Mesodermal cell (in vitro differentiated cells): ENCODE data around the gene MAP3K13.
A peak's percentile ranks its signal among the peaks of the same experiment; 100 is the strongest.

Source experiments
- H3K27ac ChIP-seq: 2 replicates; pipeline ENCODE4 v1.7.0; 2013; ENCODE audit warnings: mild to moderate bottlenecking, low read depth, low read length, moderate library complexity; ENCODE audit not compliant: severe bottlenecking
- H3K36me3 ChIP-seq: 2 replicates; pipeline ENCODE4 v1.7.1; 2013; ENCODE audit warnings: mild to moderate bottlenecking, low read length, moderate library complexity; ENCODE audit not compliant: control insufficient read depth, insufficient read depth
- H3K4me1 ChIP-seq: one replicate; pipeline ENCODE4 v1.7.1; 2013; ENCODE audit warnings: mild to moderate bottlenecking, low read length; ENCODE audit not compliant: insufficient read depth, control insufficient read depth, poor library complexity, severe bottlenecking
- H3K4me3 ChIP-seq: 2 replicates; pipeline ENCODE4 v1.7.0; 2013; ENCODE audit warnings: low read length, control low read depth, mild to moderate bottlenecking; ENCODE audit not compliant: insufficient read depth, poor library complexity, severe bottlenecking; ENCODE audit errors: extremely low read depth
- H3K9me3 ChIP-seq: 2 replicates; pipeline ENCODE4 v1.7.1; 2013; ENCODE audit warnings: mild to moderate bottlenecking, low read length, moderate library complexity; ENCODE audit not compliant: control insufficient read depth
- WGBS, 2 experiments: methylation state at CpG; one replicate each; pipeline ENCODE4 v1.1.5; 2013; ENCODE audit warnings: missing lambda C conversion rate in 2 of 2; ENCODE audit not compliant: insufficient coverage in 2 of 2; 5-methylcytosine and 5-hydroxymethylcytosine counted together

The MAP3K13 gene

DNA sequence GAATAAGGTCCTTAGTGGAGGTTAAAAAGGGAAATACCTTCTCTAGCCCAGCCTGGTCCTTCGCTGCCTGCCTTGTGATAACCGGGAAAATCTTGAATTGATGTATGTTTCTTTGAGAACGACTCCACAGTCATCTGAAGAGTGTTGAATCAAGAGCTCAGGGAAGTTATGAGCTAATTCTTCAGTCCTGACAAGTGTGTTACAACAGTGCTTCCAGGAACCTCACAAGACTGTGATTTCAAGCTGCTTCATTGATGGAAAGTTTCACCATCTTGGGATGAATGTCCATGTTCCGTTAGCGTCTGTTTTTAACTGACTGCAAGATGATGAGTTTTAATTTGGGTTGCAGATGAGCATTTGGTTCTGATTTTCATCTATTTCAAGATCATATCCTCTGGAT is 123.5 kb downstream of the MAP3K13 start:
- Histone ChIP-seq H3K36me3 (peaks cover 12% of the 10 kb centered on the region), H3K9me3 (no peaks in the 10 kb centered on the region), H3K4me1 (no peaks in the 10 kb centered on the region), H3K4me3 (no peak overlapping the region), H3K27ac (no peak overlapping the region)
- 91 to 100% methylated on average over 3 to 5 of the region's 5 CpGs for WGBS, 2 experiments

DNA sequence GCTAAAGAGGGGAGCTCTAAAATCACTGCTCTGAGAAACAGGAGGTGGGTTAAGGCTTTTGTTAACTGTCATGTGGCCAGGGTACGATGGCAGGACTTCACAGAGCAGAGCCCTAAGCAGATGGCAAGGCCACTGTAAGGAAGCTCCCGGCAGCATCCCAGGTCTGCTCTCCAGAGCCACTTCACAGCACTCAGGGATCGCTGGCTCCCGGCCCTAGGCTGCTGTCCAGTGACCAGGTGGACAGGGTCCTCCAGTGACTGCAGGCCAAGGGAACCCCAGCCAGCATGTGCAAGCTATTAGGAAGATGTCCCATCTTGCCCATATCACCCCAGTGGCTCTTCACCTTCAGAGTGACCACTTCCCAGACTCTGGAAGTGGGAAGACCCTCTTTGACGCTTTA is 125.5 kb downstream of the MAP3K13 start:
- 94 to 96% methylated on average over 5 of the region's 5 CpGs for WGBS, 2 experiments
- Histone ChIP-seq H3K36me3 (peaks cover 23% of the 10 kb centered on the region), H3K27ac (no peak overlapping the region)

DNA sequence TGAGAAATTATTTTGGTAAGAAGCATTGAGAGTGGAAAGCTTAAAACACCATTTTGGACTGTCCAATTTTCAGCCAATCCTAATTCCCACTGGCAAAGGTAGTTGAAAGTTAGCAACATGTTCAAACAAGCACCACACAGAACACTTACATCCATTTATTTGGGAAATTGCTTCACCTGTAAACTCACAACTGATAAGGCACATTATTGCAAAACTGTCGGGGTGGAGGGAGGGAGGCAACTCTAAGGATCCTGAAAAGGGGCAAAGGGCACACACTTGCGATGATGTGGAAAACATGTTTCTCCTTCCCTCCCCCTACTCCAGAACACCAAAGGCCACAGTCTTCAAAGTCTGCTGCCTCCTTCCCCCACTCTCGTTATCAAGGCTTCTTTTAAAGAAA is 126.5 kb downstream of the MAP3K13 start:
- Histone ChIP-seq H3K27ac (no peak overlapping the region), H3K4me1 (no peaks in the 10 kb centered on the region), H3K9me3 (no peaks in the 10 kb centered on the region), H3K36me3 (peaks cover 33% of the 10 kb centered on the region), H3K4me3 (no peak overlapping the region)
- 95 to 100% methylated on average over 1 to 2 of the region's 3 CpGs for WGBS, 2 experiments

More for the DNA sequence above, 125.5 kb downstream of the MAP3K13 start:
- Histone ChIP-seq H3K4me1 (no peaks in the 10 kb centered on the region), H3K9me3 (no peaks in the 10 kb centered on the region), H3K4me3 (no peak overlapping the region)

DNA sequence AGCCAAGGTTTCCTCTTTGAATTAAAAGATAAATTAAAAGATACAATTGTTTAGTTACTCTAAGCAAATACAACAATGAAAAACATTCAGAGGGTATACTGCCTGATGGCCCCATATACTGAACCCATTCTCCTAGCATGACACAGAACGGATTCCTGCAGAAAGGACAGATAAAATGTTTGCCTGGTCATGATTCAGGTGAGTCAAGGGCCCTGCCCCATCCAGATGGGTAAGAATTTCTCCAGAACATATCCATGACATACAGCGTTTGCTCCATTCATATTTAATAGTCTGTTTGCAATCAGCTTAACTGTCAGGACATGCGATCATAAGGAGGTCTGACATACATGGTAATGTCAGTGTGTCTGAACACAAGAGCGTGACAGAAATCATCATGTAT is 127.3 kb downstream of the MAP3K13 start:
- H3K36me3 ChIP-seq, result peaks cover 41% of the 10 kb centered on the region
- 95 to 98% methylated on average over 3 of the region's 4 CpGs for WGBS, 2 experiments
- H3K4me3 ChIP-seq, result no peak overlapping the region
- H3K9me3 ChIP-seq, result no peaks in the 10 kb centered on the region
- H3K27ac ChIP-seq, result no peak overlapping the region
- H3K4me1 ChIP-seq, result no peaks in the 10 kb centered on the region

DNA sequence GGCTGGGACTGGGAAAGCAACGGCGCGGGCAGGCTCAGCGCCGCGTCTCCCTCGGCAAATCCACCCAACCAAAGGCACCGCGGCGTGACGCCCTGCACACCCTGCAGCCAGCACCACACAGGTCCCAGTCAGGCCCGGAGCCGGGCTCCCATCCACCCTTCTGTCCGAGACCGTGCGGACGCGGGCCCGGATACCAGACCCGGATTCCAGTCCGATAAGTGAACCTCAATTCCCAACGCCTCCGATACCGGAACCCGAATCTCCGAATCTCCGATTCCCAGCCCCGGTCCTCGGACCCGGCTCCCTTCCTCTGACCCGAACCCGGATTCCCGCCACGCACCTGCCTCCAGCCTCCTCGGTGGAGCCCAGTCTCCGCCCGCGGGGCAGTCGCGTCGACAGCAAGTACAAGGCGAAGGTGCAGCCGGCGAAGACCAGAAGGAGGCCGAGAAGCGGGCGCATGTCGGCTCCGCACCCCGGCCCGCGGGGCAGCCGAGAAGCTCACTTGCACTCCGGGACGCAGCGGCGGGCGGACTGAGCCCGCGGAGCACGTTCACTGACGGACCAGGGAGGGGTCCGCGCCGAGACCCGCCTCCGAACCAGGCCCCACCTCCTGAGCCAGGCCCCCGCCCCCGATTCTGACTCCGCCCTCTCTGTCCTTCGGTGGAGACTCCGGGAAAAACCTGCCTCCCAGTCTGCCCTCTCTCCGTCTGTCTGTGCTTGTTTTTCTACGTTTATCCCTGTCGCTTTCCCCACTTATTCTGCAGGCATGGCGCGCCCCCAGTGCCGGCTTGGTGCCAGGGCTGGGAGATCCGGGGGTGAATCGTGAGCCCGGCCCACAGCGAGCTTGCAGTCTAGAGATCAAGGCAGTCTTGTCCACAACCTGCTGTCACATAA is 135.8 kb downstream of the MAP3K13 start, which contains the start of gene TMEM41A:
TSS of gene TMEM41A (minus strand) at position 533 of the 894 bp plus-strand sequence. CDS start at position 459, 74 bp downstream.
- WGBS, 2 experiments, result 1% methylated on average over 72 to 78 of the region's 82 CpGs
- H3K4me1 ChIP-seq, result no peaks in the 10 kb centered on the region
- H3K9me3 ChIP-seq, result peaks cover 6% of the 10 kb centered on the region
- peak within 1 kb of the TSS; percentile 83 for H3K27ac ChIP-seq
- peak within 1 kb of the TSS; percentile 94 for H3K4me3 ChIP-seq
- H3K36me3 ChIP-seq, result peaks cover 31% of the 10 kb centered on the region

DNA sequence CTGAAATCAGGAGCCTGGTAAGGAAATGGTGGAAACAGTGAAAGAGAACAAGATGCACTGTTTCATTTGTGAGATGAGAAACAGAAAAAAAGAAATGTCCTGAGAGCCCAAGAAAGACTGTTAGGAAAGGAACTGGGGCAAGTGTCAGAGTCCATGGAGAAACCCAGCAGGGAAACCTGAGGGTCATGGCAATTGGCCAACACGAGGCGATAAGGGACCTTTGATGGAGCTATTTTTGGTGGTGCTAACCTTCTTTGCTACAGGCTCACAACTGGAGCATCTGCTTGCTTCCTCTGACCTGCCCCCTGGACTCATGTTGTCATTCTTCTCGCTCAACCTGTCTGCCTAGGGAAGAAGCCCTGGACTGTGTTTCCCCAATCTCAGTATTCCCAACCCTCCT is 140.1 kb downstream of the MAP3K13 start:
- no peaks in the 10 kb centered on the region for H3K36me3 ChIP-seq
- no peak overlapping the region for H3K4me3 ChIP-seq
- WGBS, 2 experiments, result 85 to 94% methylated on average over 1 to 3 of the region's 3 CpGs
- H3K27ac ChIP-seq, result no peak overlapping the region
- H3K4me1 ChIP-seq, result no peaks in the 10 kb centered on the region
- H3K9me3 ChIP-seq, result peaks cover 6% of the 10 kb centered on the region

DNA sequence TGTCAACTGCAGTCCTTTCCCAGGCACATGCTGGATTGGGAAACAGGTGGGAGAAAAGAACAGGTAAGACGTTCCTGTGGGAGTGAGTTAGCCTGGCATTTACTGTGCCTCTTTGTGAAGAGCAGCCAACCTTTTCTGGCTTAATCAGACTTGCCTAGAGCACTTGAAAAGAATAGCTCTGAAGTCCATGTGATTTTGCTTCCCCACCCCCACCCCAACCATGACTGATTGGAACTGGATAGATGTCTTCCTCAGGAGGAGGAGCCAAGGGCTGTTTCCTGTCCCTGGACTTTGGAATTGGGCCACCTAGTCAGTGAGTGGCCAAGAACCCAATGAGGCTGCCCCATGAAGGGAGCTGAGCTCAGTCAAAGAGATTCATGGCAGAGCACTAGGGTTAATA is 140.6 kb downstream of the MAP3K13 start:
- H3K9me3 ChIP-seq, result peaks cover 6% of the 10 kb centered on the region
- no peaks in the 10 kb centered on the region for H3K36me3 ChIP-seq
- WGBS, 2 experiments, result 100% methylated on average over 1 of the region's 1 CpG
- no peak overlapping the region for H3K4me3 ChIP-seq
- no peak overlapping the region for H3K27ac ChIP-seq
- no peaks in the 10 kb centered on the region for H3K4me1 ChIP-seq

DNA sequence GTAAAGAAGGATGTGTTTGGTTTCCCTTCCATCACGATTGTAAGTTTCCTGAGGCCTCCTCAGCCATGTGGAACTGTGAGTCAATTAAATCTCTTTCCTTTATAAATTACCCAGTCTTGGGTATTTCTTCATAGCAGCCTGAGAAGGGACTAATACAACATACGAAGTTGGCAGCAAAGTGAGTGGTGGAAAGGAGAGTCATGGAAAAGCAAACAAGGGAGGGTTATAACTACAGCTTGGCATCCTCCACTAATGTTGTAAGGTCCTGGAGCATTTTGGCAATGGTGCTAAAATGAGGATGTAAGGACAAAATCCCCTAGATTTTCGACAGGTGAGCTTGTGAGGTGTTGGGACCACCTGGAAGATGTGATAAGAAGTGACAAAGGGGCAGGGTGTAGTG is 141.7 kb downstream of the MAP3K13 start:
- H3K4me3 ChIP-seq, result no peak overlapping the region
- WGBS, 2 experiments, result 93% methylated on average over 2 of the region's 3 CpGs; no CpG with 5 or more reads in 1 of the 2 experiments
- no peaks in the 10 kb centered on the region for H3K4me1 ChIP-seq
- no peaks in the 10 kb centered on the region for H3K9me3 ChIP-seq
- H3K36me3 ChIP-seq, result no peaks in the 10 kb centered on the region
- no peak overlapping the region for H3K27ac ChIP-seq

DNA sequence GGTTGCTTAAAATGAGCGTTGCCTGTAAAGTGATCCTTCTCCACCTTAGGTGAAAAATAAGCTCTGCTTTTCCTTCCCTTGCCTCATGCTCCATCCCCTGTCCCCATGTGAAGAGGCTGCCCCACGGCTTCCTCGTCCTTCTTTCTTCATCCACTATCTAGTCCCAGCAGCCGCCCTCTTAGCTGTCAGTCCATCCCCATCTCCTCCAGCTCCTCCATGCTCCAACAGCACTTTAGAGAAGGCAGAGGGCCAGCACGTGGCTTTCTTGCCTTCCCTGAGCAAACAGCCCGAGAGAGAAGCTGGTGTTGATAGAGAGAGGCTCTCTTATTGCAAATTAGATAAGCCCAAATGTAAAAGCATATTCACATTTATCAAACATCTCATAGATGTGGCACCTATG is 144.9 kb downstream of the MAP3K13 start:
- Histone ChIP-seq H3K4me3 (no peak overlapping the region), H3K9me3 (no peaks in the 10 kb centered on the region), H3K4me1 (no peaks in the 10 kb centered on the region), H3K27ac (no peak overlapping the region), H3K36me3 (no peaks in the 10 kb centered on the region)
- WGBS, 2 experiments, result 83 to 89% methylated on average over 4 of the region's 6 CpGs

DNA sequence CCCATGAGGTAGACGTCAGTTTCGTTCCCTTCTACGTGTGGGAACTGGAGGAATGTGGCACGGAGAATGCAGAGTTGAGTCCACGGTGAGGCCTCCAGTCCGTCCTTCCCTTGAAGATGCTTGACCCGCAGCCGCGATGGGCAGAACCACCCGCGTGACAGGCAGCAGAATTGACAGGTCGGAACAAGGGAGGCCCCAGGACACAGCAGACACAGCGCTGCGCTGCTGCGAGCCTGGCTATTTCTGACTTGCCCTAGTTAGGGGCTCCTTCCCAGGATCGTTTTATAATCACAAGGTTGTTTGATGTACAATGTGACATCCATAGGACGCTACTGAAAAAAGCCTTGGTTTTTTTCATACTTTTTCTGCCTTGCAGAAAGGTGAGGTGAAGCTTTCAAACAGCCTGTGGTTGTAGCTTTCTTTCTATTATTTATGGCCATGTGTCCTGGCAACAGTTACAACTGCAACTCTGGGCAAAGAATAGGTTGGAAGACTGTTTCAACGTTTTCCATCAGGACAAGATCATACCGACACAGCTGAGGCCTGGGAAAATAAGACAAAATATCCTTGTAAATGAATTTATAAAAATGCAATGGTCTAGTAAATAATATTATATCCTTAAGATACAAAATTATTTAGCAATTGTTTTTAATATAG is 145.5 kb downstream of the MAP3K13 start:
- 91% methylated on average over 17 of the region's 19 CpGs for WGBS, 2 experiments
- H3K36me3 ChIP-seq, result no peaks in the 10 kb centered on the region
- H3K9me3 ChIP-seq, result no peaks in the 10 kb centered on the region
- no peak overlapping the region for H3K4me3 ChIP-seq
- no peaks in the 10 kb centered on the region for H3K4me1 ChIP-seq
- no peak overlapping the region for H3K27ac ChIP-seq

DNA sequence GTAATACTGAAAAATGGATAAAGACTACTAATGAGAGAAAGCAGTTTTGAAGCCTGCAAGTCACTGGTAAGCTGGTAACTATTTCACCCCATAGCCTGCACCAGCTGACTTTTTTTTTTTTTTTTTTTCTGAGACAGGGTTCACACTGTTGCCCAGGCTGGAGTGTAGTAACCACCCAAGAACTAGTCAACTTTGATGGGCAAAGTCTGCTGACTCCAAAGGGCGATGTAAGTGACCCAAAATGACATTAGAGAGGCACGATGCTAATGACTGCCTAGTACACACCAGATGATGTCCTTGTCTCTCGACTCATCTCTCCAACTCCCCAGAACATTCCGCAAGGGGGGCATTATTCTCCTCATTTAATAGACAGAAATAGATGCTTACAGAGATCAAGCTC is 148.8 kb downstream of the MAP3K13 start:
- no peak overlapping the region for H3K27ac ChIP-seq
- H3K36me3 ChIP-seq, result no peaks in the 10 kb centered on the region
- no peaks in the 10 kb centered on the region for H3K9me3 ChIP-seq
- H3K4me1 ChIP-seq, result no peaks in the 10 kb centered on the region
- WGBS, 2 experiments, result 50 to 77% methylated on average over 1 to 2 of the region's 4 CpGs
- H3K4me3 ChIP-seq, result no peak overlapping the region
